ENCODE results near the gene TGM3. TPM values are rescaled to one million over a fixed set of nuclear protein-coding genes. Genes with fewer than 3 reads are reported as not detected.

TGM3 gene
- total and polyA plus RNA-seq, 2 experiments from 2014 or later = 0.08 TPM; not detected in 1

DNA sequence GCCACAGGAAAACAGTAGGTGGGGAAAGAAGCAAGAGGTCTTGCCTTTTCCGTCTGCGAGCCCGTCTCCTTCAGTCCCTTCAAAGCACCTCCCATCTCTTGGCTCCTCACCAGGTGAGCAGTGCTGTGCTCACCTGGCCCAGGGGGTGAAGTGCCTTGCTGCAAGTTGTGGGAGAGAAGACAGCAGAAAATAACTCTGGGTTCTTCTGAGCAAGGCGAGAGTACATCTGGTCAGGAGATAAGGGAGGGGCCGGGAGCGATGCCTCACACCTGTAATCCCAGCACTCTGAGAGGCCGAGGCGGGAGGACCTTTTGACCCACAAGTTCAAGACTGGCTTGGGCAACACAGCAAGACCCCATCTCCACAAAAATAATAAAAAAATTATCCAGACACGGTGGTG lies 35.6 kb upstream of the TGM3 start (continued):
- TF ChIP-seq, protein P1, sequence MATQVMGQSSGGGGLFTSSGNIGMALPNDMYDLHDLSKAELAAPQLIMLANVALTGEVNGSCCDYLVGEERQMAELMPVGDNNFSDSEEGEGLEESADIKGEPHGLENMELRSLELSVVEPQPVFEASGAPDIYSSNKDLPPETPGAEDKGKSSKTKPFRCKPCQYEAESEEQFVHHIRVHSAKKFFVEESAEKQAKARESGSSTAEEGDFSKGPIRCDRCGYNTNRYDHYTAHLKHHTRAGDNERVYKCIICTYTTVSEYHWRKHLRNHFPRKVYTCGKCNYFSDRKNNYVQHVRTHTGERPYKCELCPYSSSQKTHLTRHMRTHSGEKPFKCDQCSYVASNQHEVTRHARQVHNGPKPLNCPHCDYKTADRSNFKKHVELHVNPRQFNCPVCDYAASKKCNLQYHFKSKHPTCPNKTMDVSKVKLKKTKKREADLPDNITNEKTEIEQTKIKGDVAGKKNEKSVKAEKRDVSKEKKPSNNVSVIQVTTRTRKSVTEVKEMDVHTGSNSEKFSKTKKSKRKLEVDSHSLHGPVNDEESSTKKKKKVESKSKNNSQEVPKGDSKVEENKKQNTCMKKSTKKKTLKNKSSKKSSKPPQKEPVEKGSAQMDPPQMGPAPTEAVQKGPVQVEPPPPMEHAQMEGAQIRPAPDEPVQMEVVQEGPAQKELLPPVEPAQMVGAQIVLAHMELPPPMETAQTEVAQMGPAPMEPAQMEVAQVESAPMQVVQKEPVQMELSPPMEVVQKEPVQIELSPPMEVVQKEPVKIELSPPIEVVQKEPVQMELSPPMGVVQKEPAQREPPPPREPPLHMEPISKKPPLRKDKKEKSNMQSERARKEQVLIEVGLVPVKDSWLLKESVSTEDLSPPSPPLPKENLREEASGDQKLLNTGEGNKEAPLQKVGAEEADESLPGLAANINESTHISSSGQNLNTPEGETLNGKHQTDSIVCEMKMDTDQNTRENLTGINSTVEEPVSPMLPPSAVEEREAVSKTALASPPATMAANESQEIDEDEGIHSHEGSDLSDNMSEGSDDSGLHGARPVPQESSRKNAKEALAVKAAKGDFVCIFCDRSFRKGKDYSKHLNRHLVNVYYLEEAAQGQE (IDR thresholded peaks at IDR 0.05; ENCODE audit: unreplicated experiment) = no peak
- TF ChIP-seq CTCF (conservative IDR thresholded peaks at IDR 0.05; ENCODE audit: low read depth in 2 of 2) = no peak
- TF ChIP-seq STAT1 (IDR thresholded peaks at IDR 0.05; ENCODE audit: unreplicated experiment) = no peak
- TF ChIP-seq, protein P2, sequence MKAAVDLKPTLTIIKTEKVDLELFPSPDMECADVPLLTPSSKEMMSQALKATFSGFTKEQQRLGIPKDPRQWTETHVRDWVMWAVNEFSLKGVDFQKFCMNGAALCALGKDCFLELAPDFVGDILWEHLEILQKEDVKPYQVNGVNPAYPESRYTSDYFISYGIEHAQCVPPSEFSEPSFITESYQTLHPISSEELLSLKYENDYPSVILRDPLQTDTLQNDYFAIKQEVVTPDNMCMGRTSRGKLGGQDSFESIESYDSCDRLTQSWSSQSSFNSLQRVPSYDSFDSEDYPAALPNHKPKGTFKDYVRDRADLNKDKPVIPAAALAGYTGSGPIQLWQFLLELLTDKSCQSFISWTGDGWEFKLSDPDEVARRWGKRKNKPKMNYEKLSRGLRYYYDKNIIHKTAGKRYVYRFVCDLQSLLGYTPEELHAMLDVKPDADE (IDR thresholded peaks at IDR 0.05) = no peak

- no peaks in the 10 kb centered on the region for H3K36me3 ChIP-seq (ENCODE audit: insufficient read depth)
- Mint-ChIP-seq H3K4me3 (no peak overlapping the region), H3K9me3 (no peaks in the 10 kb centered on the region), H3K4me1 (peaks cover 13% of the 10 kb centered on the region; the same call in 2 of the 3 replicates), H3K27ac (no peak overlapping the region), H3K36me3 (ENCODE audit: low read depth) (no peaks in the 10 kb centered on the region), H3K27me3 (ENCODE audit: insufficient read depth, low read depth, poor library complexity) (peaks cover 5% of the 10 kb centered on the region)
- no peak for DNase-seq (ENCODE audit: low spot score)
- no peak for ATAC-seq
- H4K20me1 ChIP-seq (replicated peaks; ENCODE audit: insufficient read depth) = no peaks in the 10 kb centered on the region
- H3K79me2 ChIP-seq (replicated peaks; ENCODE audit: insufficient read depth) = no peaks in the 10 kb centered on the region
- H2AFZ ChIP-seq = no peak overlapping the region
- no peak overlapping the region for H3K4me3 ChIP-seq
- no peaks in the 10 kb centered on the region for H3K27me3 ChIP-seq (ENCODE audit: insufficient read depth)
- H3F3A ChIP-seq (replicated peaks; ENCODE audit: low read depth) = no peaks in the 10 kb centered on the region
- H3K9me2 ChIP-seq (ENCODE audit: insufficient read depth) = no peaks in the 10 kb centered on the region
- H3K27ac ChIP-seq (ENCODE audit: low read depth) = no peak overlapping the region
- no peaks in the 10 kb centered on the region; the same call in 1 of the 2 replicates for H3K4me1 ChIP-seq (ENCODE audit: insufficient read depth)
- H3K4me2 ChIP-seq = no peak overlapping the region
- TF ChIP-seq CREB1 (CRISPR knock-in tag; IDR thresholded peaks at IDR 0.05; ENCODE audit: low read depth) = no peak
- TF ChIP-seq, protein P3, sequence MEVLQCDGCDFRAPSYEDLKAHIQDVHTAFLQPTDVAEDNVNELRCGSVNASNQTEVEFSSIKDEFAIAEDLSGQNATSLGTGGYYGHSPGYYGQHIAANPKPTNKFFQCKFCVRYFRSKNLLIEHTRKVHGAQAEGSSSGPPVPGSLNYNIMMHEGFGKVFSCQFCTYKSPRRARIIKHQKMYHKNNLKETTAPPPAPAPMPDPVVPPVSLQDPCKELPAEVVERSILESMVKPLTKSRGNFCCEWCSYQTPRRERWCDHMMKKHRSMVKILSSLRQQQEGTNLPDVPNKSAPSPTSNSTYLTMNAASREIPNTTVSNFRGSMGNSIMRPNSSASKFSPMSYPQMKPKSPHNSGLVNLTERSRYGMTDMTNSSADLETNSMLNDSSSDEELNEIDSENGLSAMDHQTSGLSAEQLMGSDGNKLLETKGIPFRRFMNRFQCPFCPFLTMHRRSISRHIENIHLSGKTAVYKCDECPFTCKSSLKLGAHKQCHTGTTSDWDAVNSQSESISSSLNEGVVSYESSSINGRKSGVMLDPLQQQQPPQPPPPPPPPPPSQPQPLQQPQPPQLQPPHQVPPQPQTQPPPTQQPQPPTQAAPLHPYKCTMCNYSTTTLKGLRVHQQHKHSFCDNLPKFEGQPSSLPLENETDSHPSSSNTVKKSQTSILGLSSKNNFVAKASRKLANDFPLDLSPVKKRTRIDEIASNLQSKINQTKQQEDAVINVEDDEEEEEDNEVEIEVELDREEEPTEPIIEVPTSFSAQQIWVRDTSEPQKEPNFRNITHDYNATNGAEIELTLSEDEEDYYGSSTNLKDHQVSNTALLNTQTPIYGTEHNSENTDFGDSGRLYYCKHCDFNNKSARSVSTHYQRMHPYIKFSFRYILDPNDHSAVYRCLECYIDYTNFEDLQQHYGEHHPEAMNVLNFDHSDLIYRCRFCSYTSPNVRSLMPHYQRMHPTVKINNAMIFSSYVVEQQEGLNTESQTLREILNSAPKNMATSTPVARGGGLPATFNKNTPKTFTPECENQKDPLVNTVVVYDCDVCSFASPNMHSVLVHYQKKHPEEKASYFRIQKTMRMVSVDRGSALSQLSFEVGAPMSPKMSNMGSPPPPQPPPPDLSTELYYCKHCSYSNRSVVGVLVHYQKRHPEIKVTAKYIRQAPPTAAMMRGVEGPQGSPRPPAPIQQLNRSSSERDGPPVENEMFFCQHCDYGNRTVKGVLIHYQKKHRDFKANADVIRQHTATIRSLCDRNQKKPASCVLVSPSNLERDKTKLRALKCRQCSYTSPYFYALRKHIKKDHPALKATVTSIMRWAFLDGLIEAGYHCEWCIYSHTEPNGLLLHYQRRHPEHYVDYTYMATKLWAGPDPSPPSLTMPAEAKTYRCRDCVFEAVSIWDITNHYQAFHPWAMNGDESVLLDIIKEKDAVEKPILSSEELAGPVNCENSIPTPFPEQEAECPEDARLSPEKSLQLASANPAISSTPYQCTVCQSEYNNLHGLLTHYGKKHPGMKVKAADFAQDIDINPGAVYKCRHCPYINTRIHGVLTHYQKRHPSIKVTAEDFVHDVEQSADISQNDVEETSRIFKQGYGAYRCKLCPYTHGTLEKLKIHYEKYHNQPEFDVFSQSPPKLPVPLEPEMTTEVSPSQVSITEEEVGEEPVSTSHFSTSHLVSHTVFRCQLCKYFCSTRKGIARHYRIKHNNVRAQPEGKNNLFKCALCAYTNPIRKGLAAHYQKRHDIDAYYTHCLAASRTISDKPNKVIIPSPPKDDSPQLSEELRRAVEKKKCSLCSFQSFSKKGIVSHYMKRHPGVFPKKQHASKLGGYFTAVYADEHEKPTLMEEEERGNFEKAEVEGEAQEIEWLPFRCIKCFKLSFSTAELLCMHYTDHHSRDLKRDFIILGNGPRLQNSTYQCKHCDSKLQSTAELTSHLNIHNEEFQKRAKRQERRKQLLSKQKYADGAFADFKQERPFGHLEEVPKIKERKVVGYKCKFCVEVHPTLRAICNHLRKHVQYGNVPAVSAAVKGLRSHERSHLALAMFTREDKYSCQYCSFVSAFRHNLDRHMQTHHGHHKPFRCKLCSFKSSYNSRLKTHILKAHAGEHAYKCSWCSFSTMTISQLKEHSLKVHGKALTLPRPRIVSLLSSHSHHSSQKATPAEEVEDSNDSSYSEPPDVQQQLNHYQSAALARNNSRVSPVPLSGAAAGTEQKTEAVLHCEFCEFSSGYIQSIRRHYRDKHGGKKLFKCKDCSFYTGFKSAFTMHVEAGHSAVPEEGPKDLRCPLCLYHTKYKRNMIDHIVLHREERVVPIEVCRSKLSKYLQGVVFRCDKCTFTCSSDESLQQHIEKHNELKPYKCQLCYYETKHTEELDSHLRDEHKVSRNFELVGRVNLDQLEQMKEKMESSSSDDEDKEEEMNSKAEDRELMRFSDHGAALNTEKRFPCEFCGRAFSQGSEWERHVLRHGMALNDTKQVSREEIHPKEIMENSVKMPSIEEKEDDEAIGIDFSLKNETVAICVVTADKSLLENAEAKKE (CRISPR knock-in tag; IDR thresholded peaks at IDR 0.05) = no peak
- TF ChIP-seq, protein P1 (IDR thresholded peaks at IDR 0.05; ENCODE audit: unreplicated experiment) = no peak
These were observed 34.7 kb upstream of the TGM3 start for GRCh38 chr20:2261046-2261485.
